Activated naive CD8-positive, alpha-beta T cell treated with anti-CD3 and anti-CD28 coated beads for 36 hours (primary cell): ENCODE measurements around the gene GRK2. TPM values are rescaled to one million over a fixed set of nuclear protein-coding genes. Genes with fewer than 3 reads are reported as not detected.

Experiments used
- DNase-seq: peaks from one replicate; pipeline ENCODE4 v3.0.0; 2021
- H3K27ac Mint-ChIP-seq: one replicate; pipeline ENCODE4 v1.8.0; 2022; ENCODE audit warnings: mild to moderate bottlenecking, moderate library complexity, mixed read lengths
- H3K27me3 Mint-ChIP-seq: one replicate; pipeline ENCODE4 v1.8.0; 2022; ENCODE audit warnings: mild to moderate bottlenecking, mixed read lengths
- H3K36me3 Mint-ChIP-seq: one replicate; pipeline ENCODE4 v1.8.0; 2021; ENCODE audit warnings: mild to moderate bottlenecking, mixed read lengths
- H3K4me1 Mint-ChIP-seq: one replicate; pipeline ENCODE4 v1.8.0; 2021; ENCODE audit warnings: mixed read lengths
- H3K4me3 Mint-ChIP-seq: one replicate; pipeline ENCODE4 v1.8.0; 2022; ENCODE audit warnings: mild to moderate bottlenecking, moderate library complexity, mixed read lengths
- H3K9me3 Mint-ChIP-seq: one replicate; pipeline ENCODE4 v1.8.0; 2022; ENCODE audit warnings: mixed read lengths
- total RNA-seq, 2 experiments: library from RNA; stranded (reverse); gene quantifications; one replicate each; pipeline ENCODE4 v1.2.3, GENCODE V29; 2021

GRK2 gene
- total RNA-seq, 2 experiments from 2014 or later = 211 to 219 TPM

DNA sequence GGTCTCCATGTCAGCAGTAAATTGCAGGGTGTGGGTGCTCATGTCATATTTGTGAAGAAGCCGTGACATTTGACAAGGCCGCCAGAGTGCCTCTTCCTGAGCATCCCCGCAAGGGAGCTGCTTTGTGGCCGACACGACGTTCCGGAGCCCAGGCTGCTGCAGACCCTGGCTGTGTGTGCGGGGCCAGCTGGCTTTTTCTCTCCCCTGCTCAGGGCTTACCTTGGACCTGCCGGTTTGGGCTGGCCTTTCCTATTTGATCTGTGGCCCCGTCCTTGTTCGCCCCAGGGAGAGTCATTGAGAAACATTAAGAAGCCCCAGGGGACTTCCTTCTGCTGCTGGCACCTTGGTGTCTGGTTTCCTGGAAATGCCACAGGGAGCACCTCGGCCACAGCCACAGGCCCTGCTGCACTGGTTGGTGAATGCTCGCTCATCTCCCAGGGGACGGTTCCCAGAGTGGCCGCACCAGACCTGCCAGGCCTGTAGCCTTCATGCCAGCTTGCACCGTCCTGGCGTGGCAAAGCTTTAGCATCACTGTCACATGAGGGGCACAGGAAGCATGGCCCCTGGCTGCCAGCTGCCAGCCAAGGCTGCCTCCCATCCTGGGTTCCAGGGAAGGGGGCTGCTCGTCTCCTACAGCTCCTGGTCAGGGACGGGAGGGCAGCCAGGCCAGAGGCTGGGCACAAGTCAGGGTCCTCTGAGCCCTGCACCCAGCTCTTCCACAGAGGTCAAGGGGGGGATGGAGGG lies 5.4 kb downstream of the GRK2 start:
- Mint-ChIP-seq H3K4me3 (peak overlapping the region; percentile 92), H3K27me3 (no peaks in the 10 kb centered on the region), H3K27ac (peak overlapping the region; percentile 99), H3K9me3 (no peaks in the 10 kb centered on the region), H3K36me3 (peaks cover 61% of the 10 kb centered on the region), H3K4me1 (peaks cover 71% of the 10 kb centered on the region)
- peak; percentile 79 for DNase-seq

DNA sequence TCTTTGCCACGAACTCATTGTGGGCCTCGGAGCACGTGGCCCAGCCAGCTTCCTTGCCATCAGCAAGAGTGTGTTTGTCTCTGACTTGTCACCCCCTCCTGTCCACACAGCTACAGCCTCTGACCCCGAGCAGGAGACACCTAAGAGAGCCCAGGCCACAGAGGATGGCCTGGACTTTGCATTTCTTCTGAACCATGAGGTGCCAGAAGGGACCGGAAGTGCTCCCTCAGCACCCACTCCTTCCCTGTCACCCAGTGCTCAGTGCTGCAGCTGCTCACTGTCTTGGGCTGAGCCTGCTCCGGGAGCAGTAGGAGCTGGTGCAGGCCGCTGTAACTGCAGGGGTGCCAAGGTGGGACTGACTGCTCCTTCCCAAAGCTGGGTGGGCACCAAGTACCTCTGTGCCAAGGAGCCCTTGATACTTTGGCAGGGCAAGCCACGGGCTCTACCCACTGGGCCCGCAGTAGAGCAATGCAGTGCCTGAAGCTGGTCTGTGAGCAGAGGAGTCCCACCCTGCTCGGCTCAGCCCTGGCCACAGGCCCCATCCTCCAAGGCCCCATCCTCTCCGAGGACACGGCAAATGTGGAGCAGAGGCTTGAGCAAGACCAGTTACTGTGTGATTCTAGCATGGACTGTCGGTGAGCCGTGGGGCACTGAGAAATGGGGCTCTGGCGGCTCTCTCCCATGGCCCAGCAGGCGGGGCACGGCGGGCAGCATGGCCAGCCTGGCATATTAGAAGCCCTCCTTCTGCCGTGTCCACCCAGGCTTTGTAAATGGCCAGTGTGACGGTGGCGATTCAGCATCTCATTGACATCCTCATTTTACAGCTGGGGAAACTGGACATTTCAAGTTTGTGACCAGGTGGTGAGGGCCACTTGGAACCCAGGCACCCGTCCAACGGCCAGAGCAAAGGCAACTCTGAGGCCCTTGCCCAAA lies 6.3 kb downstream of the GRK2 start:
- H3K27ac Mint-ChIP-seq = peak overlapping the region; percentile 99
- peak overlapping the region; percentile 92 for H3K4me3 Mint-ChIP-seq
- H3K4me1 Mint-ChIP-seq = peaks cover 75% of the 10 kb centered on the region
- peaks cover 56% of the 10 kb centered on the region for H3K36me3 Mint-ChIP-seq
- no peaks in the 10 kb centered on the region for H3K9me3 Mint-ChIP-seq
- DNase-seq = peak; percentile 54
- H3K27me3 Mint-ChIP-seq = no peaks in the 10 kb centered on the region

DNA sequence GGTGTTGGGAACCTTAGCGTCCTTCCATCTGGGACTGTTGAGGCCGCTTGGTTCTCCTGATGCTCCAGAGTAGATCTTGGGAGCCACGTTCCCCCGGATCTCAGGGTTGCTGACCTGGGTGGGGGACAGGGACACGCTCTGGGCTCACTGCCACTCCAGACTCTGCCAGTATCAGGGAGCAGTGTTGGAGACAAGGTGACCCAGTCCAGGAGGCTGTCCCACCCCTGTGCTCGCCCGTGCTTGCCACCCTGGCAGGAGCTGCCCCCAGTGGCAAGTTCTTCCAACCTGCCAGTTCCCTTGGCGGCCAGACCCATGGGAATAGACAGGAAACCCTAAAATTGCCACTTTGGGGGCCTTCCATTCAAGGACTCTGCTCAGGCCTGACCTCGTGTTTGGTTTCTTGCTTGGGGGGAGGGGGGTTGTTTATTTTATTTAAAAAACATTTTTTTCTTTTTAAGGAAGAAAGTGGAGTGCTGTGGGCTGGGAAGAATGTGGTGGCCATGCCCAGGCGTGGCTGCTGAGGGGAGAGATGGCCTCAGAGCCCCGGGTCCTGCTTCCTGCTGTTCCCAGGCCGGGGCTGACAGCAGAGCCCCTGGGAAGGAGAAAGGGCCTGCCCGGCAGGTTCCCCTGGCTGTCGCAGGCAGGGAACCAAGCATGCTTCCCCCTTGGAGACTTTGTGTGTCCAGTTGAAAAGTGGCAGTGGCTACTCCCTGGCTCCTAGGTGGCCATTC lies 7.2 kb downstream of the GRK2 start:
- DNase-seq = no peak
- Mint-ChIP-seq H3K27me3 (no peaks in the 10 kb centered on the region), H3K36me3 (peaks cover 52% of the 10 kb centered on the region), H3K27ac (peak overlapping the region; percentile 99), H3K4me3 (peak overlapping the region; percentile 92), H3K4me1 (peaks cover 74% of the 10 kb centered on the region), H3K9me3 (no peaks in the 10 kb centered on the region)

DNA sequence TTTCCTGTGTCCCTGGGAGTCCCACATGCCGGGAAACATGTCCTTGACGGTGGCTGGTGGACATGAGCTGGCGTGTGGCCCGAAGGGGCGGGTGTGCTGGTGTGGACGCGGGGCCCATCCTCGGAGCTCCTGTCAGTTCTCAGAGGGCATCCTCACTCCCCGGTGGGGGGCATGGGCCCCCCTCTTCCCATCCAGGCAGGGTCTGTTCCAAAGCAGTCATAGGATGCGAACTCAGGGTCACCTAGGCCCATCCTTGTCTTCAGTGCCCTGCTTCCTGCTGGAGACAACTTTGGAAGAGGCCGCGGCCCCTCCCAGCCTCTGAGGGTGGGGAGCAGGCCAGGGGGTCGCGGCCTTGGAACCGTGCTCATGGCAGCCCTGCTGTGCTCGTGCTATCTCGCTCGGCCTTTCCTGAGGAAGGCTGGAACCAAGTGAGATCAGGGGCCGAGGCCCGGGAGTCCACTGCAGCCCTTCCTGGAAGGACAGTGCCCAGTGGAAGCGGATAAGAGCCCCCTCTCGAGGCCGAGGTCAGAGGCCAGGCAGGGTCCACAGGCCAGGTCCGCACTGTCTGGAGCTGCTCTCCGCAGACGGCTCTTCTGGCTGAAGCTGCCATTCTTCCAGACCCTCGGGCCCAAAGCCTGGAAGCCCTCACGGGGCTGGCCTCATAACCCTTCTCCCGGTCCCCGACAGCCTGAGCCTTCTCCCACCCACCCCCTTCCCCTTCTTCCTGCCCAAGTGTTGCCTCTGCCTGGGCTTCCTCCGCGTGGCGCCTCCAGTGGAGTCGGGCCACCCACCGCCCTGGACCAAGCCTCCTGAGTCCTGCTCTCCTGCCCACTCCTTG lies 8.7 kb downstream of the GRK2 start:
- peak overlapping the region; percentile 66 for H3K4me3 Mint-ChIP-seq
- H3K36me3 Mint-ChIP-seq = peaks cover 51% of the 10 kb centered on the region

DNA sequence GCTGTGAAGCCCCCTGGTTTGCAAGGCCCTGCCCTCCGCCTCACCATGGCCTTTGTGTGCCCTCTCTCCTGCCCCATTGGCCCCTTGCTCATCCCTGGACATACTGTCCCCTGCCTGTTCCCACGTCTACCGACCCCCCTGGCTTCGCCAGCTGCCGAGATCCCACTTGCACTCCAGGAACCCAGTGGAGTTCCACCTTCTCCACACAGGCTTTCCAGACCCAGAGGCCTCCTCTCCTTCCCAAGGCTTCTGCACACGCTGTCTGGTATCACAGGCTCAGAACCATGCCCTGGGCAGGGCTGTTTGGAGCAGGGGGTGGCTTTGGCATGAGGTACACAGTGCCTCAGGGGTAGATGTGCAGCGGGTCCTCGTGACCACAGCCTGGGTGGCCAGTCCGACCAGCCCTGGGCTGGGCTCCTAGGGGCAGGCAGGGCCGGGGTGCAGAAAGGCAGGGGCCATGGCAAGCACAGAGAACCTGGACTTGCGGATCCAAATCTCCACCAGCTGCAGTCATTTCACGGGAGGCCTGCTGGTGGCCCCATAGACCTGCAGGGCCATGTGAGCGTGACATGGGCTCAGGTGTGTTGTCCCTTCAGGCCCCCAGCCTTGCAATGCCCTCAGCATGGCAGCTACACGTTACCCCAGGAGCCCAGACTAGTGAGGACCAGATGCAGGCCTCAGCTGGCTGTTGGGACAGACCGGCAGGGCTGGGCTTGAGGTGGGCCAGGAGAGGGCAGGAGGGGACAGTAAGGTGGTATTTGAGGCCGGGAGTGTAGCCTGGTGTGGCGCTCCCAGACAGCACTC lies 9.5 kb downstream of the GRK2 start:
- no peaks in the 10 kb centered on the region for H3K9me3 Mint-ChIP-seq
- no peaks in the 10 kb centered on the region for H3K27me3 Mint-ChIP-seq
- DNase-seq = peak; percentile 42
- peaks cover 65% of the 10 kb centered on the region for H3K4me1 Mint-ChIP-seq
- peak overlapping the region; percentile 66 for H3K4me3 Mint-ChIP-seq
- peaks cover 46% of the 10 kb centered on the region for H3K36me3 Mint-ChIP-seq
- peak overlapping the region; percentile 99 for H3K27ac Mint-ChIP-seq

More for the DNA sequence above, 8.7 kb downstream of the GRK2 start:
- no peaks in the 10 kb centered on the region for H3K27me3 Mint-ChIP-seq
- H3K9me3 Mint-ChIP-seq = no peaks in the 10 kb centered on the region
- peak overlapping the region; percentile 99 for H3K27ac Mint-ChIP-seq
- DNase-seq = no peak
- H3K4me1 Mint-ChIP-seq = peaks cover 73% of the 10 kb centered on the region

DNA sequence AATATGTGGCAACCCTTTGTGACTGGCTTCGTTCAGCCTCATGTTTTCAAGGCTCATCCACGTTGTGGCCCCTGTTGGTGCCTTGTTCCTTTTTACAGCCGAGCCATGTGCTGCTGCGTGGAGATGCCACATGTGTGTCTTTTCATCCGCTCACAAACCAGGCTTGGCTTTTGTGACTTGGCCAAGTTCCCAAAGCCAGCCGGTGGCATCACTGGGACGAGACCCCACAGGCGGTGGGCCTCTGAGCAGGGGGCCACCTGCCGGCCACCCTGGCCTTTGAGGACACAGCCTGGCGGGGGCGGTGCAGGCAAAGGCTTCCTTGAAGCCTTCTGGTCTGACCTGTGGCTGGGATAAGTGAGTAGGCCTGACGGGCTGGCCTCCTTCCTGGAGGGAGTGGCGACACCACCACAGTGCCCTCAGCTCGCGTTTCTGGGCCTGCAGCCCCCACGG lies 10.5 kb downstream of the GRK2 start:
- DNase-seq = peak; percentile 76
- Mint-ChIP-seq H3K27me3 (no peaks in the 10 kb centered on the region), H3K27ac (peak overlapping the region; percentile 99), H3K36me3 (peaks cover 41% of the 10 kb centered on the region), H3K4me1 (peaks cover 56% of the 10 kb centered on the region), H3K4me3 (peak overlapping the region; percentile 74), H3K9me3 (no peaks in the 10 kb centered on the region)

DNA sequence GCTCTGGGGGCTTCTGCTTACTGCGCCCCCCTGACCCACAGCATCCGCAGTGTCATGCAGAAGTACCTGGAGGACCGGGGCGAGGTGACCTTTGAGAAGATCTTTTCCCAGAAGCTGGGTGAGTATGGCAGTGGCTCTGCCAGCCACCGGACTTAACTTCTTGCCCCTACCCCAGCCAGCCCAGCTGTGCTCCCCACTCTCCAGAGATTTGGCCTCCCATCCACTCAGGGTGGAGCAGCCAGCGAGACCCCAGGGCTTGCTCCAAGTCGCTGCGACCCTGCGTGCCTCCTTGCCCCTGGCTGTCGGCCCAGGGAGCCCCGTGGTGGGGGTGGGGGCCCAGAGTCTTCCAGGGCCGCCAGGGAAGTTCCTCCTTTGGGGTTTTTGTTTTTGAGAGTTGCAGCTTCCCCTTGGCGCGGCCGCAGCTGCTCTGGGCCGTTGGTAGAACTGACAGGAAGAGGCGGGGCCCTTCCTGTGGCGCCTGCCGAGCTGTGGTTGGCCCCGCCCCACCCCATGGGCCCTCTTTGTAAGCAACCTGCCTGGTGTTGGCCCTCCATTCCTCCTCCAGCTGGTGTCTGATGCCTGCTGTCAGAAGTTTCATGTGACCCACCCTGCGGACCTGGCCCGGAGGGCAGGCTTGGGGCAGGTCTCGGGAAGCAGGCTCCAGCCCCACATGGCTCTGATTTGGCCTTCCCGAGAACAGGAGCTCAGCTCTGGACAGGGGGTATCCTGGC lies 11.1 kb downstream of the GRK2 start:
- H3K4me3 Mint-ChIP-seq = peak overlapping the region; percentile 74
- peaks cover 50% of the 10 kb centered on the region for H3K4me1 Mint-ChIP-seq
- H3K9me3 Mint-ChIP-seq = no peaks in the 10 kb centered on the region
- H3K27ac Mint-ChIP-seq = peak overlapping the region; percentile 99
- peak; percentile 94 for DNase-seq
- no peaks in the 10 kb centered on the region for H3K27me3 Mint-ChIP-seq
- peaks cover 39% of the 10 kb centered on the region for H3K36me3 Mint-ChIP-seq

DNA sequence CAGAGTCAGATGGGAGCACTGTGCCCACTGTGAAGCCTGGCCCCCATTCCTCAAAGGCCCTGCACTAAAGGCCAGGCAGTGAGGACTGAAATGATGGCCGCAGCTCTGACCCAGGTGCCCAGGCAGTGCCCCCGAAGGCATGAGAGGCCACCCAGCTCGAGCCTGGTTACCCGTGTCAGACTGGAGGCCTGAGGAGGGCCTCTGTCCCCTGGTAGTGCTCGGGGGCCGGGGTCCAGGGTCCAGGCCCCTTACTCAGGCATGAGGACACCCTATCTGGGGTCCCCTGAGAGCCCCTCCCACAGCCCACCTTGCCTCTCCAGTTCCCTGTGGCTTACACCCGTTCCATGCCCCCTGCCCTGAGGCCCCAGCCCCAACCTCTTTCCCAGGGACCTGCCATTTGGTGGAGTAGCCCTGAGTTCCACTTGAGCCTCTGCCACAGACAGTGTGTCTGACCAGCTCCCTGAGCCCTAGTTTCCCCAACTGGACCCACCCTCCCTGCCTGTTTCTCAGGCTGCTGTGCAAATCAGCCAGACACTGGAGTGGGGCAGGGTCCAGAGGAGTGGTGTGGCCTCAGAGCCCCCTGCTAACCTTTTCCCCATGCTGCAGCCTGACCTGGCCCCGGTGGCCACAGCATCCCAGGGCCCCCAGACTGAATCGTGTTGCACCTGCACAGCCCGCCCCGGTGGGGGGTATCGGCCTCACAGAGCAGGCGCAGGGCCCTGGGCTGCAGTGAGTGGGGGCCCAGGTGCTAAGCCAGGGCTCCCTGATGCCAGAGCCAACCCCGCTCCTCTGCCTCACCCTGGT lies 12.1 kb downstream of the GRK2 start:
- H3K4me3 Mint-ChIP-seq = peak overlapping the region; percentile 74
- no peak for DNase-seq
- H3K9me3 Mint-ChIP-seq = no peaks in the 10 kb centered on the region
- peak overlapping the region; percentile 99 for H3K27ac Mint-ChIP-seq
- H3K4me1 Mint-ChIP-seq = peaks cover 41% of the 10 kb centered on the region
- peaks cover 38% of the 10 kb centered on the region for H3K36me3 Mint-ChIP-seq
- no peaks in the 10 kb centered on the region for H3K27me3 Mint-ChIP-seq

DNA sequence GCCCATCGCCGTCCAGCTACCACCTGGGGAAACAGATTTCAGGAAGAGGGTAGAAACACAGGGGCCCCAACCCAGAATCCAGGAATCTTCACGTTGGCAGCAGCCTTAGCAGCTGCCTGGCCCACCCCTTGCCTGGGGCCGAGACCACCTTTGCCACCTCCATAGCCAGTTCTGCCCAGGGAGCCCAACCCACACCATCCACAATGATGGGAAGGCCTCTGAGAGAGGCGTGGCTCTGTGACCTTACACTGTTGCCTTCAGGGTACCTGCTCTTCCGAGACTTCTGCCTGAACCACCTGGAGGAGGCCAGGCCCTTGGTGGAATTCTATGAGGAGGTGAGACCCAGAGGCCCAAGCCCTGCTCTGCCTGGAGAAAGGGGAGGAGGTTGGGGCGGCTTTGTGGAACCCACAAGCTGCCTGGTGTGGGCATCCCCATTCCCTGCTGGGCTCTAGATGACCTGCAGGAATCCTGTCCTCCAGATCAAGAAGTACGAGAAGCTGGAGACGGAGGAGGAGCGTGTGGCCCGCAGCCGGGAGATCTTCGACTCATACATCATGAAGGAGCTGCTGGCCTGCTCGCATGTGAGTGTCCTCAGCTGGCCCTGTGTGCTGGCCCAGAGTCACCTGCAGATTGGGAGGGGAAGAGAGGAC lies 12.8 kb downstream of the GRK2 start:
- Mint-ChIP-seq H3K36me3 (peaks cover 38% of the 10 kb centered on the region), H3K4me1 (peaks cover 41% of the 10 kb centered on the region), H3K9me3 (no peaks in the 10 kb centered on the region), H3K27me3 (no peaks in the 10 kb centered on the region), H3K4me3 (peak overlapping the region; percentile 51), H3K27ac (peak overlapping the region; percentile 99)
- DNase-seq = no peak

DNA sequence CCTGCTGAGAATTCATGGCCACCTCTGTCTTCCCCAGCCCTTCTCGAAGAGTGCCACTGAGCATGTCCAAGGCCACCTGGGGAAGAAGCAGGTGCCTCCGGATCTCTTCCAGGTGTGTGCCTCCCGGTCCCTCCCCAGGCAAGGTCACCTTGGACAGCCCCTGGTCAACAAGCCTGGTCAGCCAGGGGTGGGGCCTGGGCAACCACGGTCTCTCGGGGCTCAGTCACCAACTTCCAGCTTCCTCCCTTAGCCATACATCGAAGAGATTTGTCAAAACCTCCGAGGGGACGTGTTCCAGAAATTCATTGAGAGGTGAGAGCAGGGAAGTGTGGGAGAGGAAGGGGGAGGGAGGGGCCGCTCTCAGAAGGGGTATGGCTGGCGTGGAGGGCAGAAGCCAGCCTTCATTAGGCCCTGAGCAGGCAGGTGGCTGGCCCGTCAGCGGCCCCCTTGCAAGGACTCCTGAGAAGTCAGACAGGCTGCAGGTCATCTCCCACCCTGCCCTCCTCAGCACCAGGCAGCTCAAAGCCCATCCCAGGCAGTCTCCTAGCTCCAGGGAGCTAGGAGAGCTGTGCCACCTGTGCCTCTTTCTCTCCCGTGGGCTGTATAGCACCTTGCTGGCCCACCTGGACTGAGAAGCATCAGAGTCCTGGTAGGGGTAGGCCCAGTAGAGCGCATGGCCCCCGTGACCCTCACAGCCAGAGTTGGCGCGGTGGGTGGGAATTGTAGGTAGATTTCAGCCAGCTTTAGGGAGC lies 13.5 kb downstream of the GRK2 start:
- no peak for DNase-seq
- Mint-ChIP-seq H3K4me1 (peaks cover 36% of the 10 kb centered on the region), H3K27me3 (no peaks in the 10 kb centered on the region), H3K4me3 (no peak overlapping the region), H3K9me3 (no peaks in the 10 kb centered on the region), H3K36me3 (peaks cover 32% of the 10 kb centered on the region), H3K27ac (peak overlapping the region; percentile 99)

DNA sequence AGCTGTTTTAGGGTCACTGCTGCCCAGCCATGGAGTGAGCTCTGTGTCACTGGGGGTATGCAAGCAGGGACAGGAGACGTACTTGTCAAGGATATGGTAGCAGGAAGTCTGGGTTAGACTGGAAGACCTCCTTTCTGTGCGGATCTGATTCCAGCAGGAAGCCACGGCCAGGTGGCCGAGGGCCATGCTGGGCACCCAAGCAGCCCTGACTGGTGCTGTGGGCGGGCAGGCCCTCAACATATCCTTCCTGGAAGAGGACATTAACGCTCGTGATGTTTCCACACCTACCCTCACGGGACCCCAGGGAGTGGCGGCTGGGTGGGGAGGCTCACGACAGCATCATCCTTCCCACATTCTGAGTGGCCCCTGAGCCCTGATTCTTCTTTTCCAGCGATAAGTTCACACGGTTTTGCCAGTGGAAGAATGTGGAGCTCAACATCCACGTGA lies 14.1 kb downstream of the GRK2 start:
- Mint-ChIP-seq H3K27ac (peak overlapping the region; percentile 99), H3K36me3 (peaks cover 31% of the 10 kb centered on the region), H3K4me1 (peaks cover 34% of the 10 kb centered on the region), H3K4me3 (no peak overlapping the region), H3K9me3 (no peaks in the 10 kb centered on the region), H3K27me3 (no peaks in the 10 kb centered on the region)
- DNase-seq = no peak
